Endothelial cell of umbilical vein (primary cell): ENCODE data around the gene ADAMTS12.

ENCODE experiments used
- EZH2 ChIP-seq: IDR thresholded peaks from 2 replicates; pipeline ENCODE4 v1.6.1; 2012; ENCODE audit warnings: borderline replicate concordance, low read depth, mild to moderate bottlenecking, moderate library complexity, low read length, inconsistent platforms; ENCODE audit not compliant: severe bottlenecking
- GATA2 ChIP-seq: IDR thresholded peaks from 2 replicates; pipeline ENCODE4 v1.7.0; 2011; ENCODE audit warnings: low read depth, mild to moderate bottlenecking, moderate library complexity, mixed read lengths, low read length; ENCODE audit not compliant: insufficient read length, insufficient read depth
- JUN ChIP-seq: IDR thresholded peaks from 2 replicates; pipeline ENCODE4 v1.6.1; 2011; ENCODE audit warnings: borderline replicate concordance, low read depth; ENCODE audit not compliant: insufficient read length, insufficient read depth
- POLR2A ChIP-seq: IDR thresholded peaks from 2 replicates; pipeline ENCODE4 v1.6.1; 2012; ENCODE audit warnings: low read depth, mild to moderate bottlenecking, control low read depth, low read length
- POLR2AphosphoS5 ChIP-seq: IDR thresholded peaks from 2 replicates; pipeline ENCODE4 v1.6.1; 2012; ENCODE audit warnings: low read depth, mild to moderate bottlenecking, control low read depth, low read length, moderate library complexity; ENCODE audit not compliant: insufficient read depth
- TF ChIP-seq, protein P1 (sequence below), 2 donors: IDR thresholded peaks; 1 replicate in 1 of 2; 2 replicates in 1 of 2; pipeline ENCODE4 v1.5.1; 2011; ENCODE audit warnings: low read length in 2 of 2, mild to moderate bottlenecking in 2 of 2, moderate library complexity in 2 of 2, control low read depth in 1 of 2, inconsistent platforms in 1 of 2, low read depth in 1 of 2; ENCODE audit not compliant: insufficient read depth in 1 of 2; ENCODE audit errors: extremely low read depth in 1 of 2
- TF ChIP-seq, protein P2 (sequence below): IDR thresholded peaks from 2 replicates; pipeline ENCODE4 v1.6.1; 2011; ENCODE audit not compliant: insufficient read depth, insufficient read length

DNA sequence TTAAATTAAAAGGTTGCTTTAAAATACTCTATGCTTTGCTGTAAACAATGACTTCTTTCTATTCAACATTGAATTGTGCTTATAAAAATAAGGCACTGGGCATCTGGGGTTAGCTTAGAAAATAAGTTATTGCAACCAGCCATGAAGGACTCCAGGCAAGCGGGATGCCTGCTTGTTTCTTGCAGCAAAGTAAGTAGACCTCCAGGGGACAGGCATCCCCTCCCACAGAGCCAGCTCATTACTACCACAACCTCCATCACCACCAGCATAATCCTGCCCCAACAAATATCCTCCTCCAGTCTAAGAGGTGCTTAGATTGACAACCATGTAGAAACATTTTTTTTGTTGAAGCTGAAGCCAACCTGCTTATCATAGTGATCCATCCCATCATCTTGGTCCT lies 260.7 kb downstream of the ADAMTS12 start:
- TF ChIP-seq JUN (no peak), POLR2AphosphoS5 (no peak), EZH2 (no peak), POLR2A (no peak), GATA2 (no peak)
- TF ChIP-seq, protein P1, sequence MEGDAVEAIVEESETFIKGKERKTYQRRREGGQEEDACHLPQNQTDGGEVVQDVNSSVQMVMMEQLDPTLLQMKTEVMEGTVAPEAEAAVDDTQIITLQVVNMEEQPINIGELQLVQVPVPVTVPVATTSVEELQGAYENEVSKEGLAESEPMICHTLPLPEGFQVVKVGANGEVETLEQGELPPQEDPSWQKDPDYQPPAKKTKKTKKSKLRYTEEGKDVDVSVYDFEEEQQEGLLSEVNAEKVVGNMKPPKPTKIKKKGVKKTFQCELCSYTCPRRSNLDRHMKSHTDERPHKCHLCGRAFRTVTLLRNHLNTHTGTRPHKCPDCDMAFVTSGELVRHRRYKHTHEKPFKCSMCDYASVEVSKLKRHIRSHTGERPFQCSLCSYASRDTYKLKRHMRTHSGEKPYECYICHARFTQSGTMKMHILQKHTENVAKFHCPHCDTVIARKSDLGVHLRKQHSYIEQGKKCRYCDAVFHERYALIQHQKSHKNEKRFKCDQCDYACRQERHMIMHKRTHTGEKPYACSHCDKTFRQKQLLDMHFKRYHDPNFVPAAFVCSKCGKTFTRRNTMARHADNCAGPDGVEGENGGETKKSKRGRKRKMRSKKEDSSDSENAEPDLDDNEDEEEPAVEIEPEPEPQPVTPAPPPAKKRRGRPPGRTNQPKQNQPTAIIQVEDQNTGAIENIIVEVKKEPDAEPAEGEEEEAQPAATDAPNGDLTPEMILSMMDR (IDR thresholded peaks at IDR 0.05; ENCODE audit: extremely low read depth in 1 of 2, insufficient read depth in 1 of 2, low read depth in 1 of 2, low read length in 2 of 2), result no peak
- TF ChIP-seq, protein P2, sequence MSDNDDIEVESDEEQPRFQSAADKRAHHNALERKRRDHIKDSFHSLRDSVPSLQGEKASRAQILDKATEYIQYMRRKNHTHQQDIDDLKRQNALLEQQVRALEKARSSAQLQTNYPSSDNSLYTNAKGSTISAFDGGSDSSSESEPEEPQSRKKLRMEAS, result no peak
